Erythroblast (primary cell): Measurements from ENCODE around the gene MCAT.

Experiments
- DNase-seq, 2 experiments: peaks; one replicate each; lab custom pipeline; 2025; lab: John Stamatoyannopoulos, UW
- GATA1 ChIP-seq: IDR thresholded peaks from 2 replicates; pipeline ENCODE4 v1.6.1; 2011; ENCODE audit warnings: low read depth, mild to moderate bottlenecking, control low read depth, low read length, moderate library complexity
- POLR2A ChIP-seq: IDR thresholded peaks from 2 replicates; pipeline ENCODE4 v1.6.1; 2011; ENCODE audit warnings: mild to moderate bottlenecking, low read length

The MCAT gene, protein sequence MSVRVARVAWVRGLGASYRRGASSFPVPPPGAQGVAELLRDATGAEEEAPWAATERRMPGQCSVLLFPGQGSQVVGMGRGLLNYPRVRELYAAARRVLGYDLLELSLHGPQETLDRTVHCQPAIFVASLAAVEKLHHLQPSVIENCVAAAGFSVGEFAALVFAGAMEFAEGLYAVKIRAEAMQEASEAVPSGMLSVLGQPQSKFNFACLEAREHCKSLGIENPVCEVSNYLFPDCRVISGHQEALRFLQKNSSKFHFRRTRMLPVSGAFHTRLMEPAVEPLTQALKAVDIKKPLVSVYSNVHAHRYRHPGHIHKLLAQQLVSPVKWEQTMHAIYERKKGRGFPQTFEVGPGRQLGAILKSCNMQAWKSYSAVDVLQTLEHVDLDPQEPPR

DNA sequence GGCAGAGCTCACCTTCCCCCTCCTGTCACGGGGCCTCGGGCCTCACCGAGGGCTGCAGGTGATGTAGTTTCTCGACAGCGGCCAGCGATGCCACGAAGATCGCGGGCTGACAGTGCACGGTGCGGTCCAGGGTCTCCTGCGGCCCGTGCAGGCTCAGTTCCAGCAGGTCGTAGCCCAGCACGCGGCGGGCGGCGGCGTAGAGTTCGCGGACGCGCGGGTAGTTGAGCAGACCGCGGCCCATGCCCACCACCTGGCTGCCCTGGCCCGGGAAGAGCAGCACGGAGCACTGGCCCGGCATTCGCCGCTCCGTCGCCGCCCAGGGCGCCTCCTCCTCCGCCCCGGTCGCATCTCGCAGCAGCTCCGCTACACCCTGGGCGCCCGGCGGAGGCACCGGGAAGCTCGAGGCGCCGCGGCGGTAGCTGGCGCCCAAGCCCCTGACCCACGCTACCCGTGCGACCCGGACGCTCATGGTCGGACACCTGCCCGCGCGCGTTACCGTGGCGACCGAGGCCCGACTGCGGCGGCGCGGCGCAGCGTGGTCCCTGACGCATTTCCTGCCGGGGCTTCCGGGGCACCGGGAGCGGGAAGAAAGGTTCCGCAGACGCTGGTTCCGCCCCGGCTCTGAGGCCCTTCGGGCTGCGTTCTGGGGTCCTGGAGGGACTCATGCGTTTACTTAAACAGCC is at the start of gene MCAT:
Gene MCAT, minus strand, starts transcription at position 519 of the 683 bp plus-strand sequence. Its CDS starts 50 bp downstream, at position 469.
- peak; percentile 85 to 89 for DNase-seq
- TF ChIP-seq POLR2A: peak; percentile 59
- no peak for TF ChIP-seq GATA1

DNA sequence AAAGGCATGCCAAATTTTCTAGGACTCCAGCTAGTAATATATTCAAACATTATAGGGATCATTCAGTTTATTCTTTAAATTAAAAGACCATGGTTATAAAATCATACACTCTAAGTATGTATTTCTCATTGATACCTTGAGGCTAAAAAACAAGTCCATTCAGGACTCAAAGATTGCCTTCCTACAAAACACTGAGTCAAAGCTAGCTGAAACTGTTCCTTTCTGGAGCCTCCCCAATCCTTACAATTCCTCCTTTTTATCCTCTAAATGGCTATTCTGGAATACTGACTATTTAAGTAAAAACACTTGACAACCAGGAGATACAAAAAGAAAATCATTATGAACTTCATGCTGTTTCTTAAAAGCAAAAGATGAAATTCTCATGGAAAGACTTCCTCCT is 48.6 kb upstream of the MCAT start:
- no peak for TF ChIP-seq POLR2A
- no peak for TF ChIP-seq GATA1
- no peak for DNase-seq

DNA sequence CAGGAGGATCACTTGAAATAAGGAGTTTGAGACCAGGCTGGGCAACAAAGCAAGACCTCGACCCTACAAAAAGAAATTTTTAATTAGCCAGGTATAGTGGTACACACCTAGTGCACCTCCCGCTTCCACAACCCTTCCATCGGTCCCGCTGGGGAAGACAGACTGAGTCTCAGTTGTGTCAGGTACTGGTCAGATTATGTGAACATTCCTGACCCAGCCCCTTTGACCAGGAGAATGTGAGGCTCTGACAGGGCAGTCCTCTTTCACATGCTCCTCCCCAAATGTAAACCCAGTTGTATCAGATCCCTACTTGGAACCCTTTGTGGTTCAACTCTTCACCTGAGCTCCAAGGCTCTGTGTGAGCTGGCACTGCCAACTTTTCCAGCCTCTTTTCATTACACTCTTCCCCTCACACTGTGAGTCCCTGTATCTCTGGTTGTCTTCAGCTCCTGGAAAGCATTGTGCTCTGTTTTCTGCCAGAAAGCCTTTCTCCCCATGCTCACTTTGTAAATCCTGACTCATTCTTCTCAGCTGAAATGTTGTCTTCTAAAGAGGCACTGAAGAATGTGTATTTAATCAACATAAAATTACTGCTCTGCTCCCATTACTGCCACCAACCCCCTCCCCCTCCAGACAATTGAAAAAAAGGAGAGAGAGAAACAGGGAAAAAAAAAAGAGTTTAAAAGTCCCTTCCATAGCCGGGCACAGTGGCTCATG is 45.8 kb upstream of the MCAT start:
- TF ChIP-seq POLR2A (no peak), GATA1 (no peak)
- DNase-seq: no peak

DNA sequence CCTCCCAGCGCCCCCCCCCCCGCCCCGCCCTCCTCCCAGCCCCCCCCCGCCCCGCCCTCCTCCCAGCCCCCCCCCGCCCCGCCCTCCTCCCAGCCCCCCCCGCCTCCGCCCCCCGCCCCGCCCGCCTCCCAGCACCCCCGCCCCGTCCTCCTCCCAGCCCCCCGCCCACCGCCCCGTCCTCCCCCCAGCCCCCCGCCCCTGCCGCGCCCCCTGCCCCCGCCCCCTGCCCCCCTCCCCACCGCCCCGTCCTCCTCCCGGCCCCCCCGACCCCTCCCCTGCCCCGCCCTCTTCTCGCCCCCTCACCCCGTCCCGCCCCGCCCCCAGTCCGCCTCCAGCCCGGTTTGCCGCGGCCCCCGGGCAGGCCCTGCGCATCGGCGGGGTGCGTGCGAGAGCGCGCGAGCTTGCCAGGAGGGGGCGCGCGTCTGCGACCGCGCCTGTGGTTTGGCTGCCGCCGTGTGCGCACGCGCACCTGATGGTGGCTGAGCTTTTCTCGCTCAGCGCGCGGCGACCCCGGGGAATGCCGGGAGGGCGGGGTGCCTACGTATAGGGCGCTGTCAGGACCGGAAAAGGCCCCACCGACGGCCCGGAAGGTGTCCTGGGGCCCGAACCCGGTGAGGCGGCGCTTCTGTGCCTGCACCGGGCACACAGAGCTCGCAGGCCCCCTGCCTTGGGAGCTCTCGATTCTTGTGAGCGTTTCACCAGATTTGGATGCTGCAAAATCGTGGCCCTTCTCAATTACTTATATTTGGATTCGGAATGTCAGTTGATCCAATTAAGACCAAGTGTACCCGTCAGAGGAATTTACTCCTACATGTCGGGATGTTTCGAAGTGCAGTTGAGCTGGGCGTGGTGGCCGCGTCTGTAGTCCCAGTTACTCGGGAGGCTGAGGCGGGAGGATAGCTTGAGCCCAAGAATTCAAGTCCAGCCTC is 44.2 kb upstream of the MCAT start:
- DNase-seq: peak; percentile 97 to 98
- TF ChIP-seq POLR2A (peak; percentile 91), GATA1 (no peak)

DNA sequence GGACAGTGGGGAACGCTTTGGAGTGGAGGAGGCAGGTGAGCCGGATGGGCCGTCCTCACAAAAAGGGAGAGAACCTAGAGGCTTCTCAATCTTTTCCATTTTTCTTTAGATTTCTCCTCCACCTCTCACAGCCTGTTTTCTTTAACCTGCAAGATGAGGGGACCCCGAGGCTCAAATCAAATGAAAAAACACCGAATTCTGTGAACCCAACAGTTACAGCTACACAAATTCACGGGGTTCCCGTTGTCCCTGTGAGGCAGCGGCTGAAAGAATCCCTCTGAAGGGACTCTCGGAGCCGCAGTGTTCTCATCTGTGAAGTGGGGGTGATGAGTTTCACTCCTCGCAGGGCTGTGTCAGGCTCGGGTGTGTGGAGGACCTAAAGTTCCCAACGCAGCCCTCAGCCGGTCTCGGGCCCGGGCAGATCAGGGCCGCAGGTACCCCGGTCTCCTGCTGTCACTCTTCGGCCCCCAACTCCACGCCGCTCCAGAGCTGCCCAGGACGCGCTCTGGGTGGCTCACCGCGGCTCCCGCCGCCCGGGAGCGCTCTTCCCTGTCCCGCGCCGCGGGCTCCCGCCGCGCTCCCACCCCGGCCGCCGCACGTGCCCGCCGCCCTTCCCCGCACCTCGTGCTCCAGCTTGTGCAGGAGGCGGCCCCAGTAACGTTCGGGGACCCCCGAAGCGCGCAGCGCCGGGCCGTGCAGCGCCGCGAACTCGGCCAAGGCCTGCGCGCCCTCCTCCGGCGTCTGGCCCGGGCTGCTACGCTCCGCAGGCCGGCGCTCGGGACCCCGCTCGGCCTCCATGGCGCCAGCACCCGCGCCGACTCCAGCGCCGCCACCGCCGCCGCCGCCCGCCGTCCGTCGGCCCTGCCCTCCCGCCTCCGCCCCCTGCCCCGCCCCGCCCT is 43.3 kb upstream of the MCAT start, which contains the start of gene TTLL12:
Gene TTLL12, minus strand, starts transcription at position 863 of the 899 bp plus-strand sequence. Its CDS starts 65 bp downstream, at position 798.
- DNase-seq: peak; percentile 81 to 87

DNA sequence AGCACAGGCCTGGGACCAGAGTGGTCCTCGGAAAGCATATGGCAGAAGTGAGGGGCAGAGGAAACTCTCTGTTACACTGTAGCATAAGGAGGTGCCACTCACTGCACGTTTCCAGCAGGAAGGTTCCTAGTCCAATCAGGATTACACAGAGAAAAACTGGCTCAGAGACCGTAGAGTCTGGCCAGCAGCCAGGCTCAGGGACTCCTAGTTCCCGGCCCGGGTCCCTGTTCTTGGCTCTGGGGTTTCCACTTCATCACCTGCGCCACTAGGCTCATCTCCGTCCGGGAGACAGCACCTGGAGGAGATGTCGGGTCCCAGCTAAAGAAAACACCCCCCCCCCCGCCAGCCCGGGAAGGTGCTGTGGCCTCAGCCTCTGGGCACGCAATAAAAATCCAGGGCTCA is 42.7 kb upstream of the MCAT start:
- TF ChIP-seq POLR2A (no peak), GATA1 (no peak)
- peak; percentile 28 to 38 for DNase-seq

More for the DNA sequence above, 43.3 kb upstream of the MCAT start, which contains the start of gene TTLL12:
- no peak for TF ChIP-seq GATA1
- peak; percentile 47 for TF ChIP-seq POLR2A

DNA sequence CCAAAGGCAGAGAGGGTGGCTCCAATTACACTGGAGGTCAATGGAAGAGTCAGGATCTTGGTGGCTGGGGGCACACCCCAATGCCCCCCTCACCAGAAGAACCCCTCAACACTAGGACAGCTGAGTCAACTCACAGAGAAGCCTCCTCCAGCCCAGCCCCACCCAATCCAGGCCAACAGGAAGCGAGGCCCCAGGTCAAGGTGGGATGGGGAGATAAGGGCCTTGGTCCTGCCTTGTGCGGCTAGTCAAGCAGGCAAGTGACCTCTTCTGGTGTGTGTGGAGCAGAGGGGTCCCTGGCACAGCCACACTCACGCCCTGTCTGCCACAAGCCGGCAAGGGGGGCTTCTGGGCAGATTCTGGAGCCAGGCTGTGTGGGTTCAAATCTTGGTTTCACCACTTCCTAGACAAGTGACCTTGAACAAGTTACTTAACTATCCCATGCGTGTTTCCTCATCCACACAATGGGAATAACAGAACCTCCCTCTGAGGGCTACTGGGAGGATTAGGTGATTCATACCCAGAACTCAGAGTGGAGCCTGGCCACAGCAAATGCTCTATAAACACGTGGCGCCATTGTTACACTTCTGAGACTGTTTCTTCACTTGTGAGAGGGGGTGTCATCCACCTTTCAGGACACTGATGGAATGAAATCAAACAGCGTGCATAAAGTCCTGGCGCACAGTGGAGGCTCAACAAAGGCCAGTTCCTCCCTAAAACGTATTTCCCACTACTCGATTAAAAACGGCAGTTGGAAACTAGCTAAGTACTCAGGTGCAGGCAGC is 40.5 kb upstream of the MCAT start:
- TF ChIP-seq GATA1 (peak; percentile 65), POLR2A (no peak)
- DNase-seq: peak; percentile 93 to 97

DNA sequence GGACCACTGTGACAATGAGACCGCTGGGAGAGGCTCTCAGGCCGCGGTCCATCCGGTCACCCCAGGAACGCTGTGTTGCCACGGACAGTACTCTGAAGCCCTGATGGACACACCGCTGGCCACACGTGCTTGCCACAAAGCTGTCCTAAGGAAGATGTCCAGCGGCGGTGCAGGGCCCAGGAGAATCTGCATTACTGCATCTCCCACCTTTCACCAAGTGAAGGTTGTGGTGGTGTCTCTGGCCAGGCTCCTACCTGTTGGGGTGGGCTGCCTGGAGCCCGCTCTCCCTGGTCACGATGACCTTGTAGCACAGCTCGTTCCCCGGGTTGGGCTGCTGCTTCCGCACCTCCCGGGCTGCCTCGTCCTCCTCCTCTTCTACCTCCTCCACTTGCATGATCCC is 39.5 kb upstream of the MCAT start:
- no peak for DNase-seq
- TF ChIP-seq GATA1 (no peak), POLR2A (no peak)

DNA sequence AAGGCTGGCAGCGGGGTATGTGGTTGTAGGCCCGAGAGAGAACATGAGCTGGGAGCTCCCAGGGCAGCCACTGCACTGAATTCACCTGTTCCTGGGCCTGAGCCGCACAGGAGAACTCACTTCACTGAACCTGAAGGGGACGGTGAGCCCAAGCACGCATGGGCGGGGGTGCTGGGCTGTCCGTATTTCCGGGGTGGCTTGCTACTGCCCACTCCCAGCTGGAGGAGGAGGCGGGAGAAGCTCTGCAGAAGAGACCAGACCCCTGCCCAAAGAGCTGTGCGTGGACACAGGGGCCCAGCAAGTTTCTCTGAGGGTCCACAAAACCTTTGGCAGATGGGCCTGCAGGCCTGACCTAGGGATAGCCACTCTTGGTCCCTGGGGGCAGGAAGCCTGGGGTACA is 38.9 kb upstream of the MCAT start:
- peak; percentile 29 for TF ChIP-seq POLR2A
- no peak for TF ChIP-seq GATA1

DNA sequence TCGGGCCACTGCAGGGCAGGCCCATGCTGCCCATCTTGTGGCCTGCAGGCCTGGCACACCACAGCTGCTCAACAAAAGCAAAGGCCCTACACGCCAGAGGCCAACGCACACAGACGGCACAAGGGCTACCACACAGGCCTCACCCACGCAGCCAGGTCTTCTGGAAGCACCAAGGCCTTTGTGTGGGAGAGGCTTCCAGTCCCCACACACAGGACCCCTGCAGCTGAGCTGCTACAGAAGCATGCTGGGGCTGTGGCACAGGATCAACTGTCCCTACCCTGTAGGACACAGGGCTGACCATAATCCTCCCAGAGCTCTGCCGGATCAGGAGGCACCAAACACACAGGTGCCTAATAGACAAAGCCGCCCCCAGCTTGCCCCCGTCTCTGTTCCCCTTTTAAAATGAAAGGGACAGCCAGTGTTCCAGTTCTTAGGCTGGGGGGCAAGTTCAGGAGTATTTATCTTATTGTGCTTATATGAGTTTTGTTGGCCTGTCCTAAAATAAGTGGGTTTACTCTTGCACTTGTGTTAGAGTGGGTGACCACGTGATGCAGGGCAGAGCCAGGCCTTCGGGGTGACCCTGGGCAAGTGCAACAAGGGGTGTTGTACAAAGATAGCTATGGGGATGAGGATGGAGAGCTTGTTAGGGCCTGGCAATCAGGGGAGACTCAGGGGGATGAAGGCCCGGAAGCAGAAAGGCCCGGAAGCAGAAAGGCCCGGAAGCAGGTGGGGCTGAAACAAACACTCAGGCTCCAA is 38.3 kb upstream of the MCAT start:
- TF ChIP-seq GATA1 (no peak), POLR2A (no peak)
- DNase-seq: no peak

More for the DNA sequence above, 38.9 kb upstream of the MCAT start:
- no peak for DNase-seq
